Smooth muscle cell (in vitro differentiated cells): ENCODE data around the gene SLC41A1. TPM values are rescaled to one million over a fixed set of nuclear protein-coding genes. Genes with fewer than 3 reads are reported as not detected.

Experiments
- DNase-seq: peaks from one replicate; lab custom pipeline; 2025; ENCODE audit not compliant: unreplicated experiment; lab: John Stamatoyannopoulos, UW
- H2AFZ ChIP-seq: fragments of 200-600 bp; sonication (generic); 2 replicates; pipeline ENCODE4 v1.6.0; 2016; ENCODE audit warnings: antibody characterized with exemption, low read depth, mild to moderate bottlenecking
- H3F3A ChIP-seq: fragments of 200-600 bp; sonication (generic); 2 replicates; pipeline ENCODE4 v1.6.0; 2017; ENCODE audit warnings: antibody characterized with exemption, low read depth
- H3K27ac ChIP-seq: fragments of 200-600 bp; sonication (generic); 2 replicates; pipeline ENCODE4 v1.5.1; 2016; ENCODE audit warnings: low read depth, mild to moderate bottlenecking
- H3K27me3 ChIP-seq: fragments of 200-600 bp; sonication (generic); 2 replicates; pipeline ENCODE4 v1.6.1; 2016; ENCODE audit warnings: low read depth, mild to moderate bottlenecking
- H3K36me3 ChIP-seq: fragments of 200-600 bp; sonication (generic); 2 replicates; pipeline ENCODE4 v1.5.1; 2016; ENCODE audit warnings: low read depth
- H3K4me1 ChIP-seq: fragments of 200-600 bp; sonication (generic); 2 replicates; pipeline ENCODE4 v1.5.1; 2016; ENCODE audit warnings: low read depth
- H3K4me2 ChIP-seq: fragments of 200-600 bp; sonication (generic); 2 replicates; pipeline ENCODE4 v1.6.0; 2016; ENCODE audit warnings: mild to moderate bottlenecking
- H3K4me3 ChIP-seq: fragments of 200-600 bp; sonication (generic); 2 replicates; pipeline ENCODE4 v1.5.1; 2016; ENCODE audit warnings: mild to moderate bottlenecking
- H3K79me2 ChIP-seq: fragments of 200-600 bp; sonication (generic); 2 replicates; pipeline ENCODE4 v1.6.0; 2016; ENCODE audit warnings: low read depth, mild to moderate bottlenecking
- H3K9ac ChIP-seq: fragments of 200-600 bp; sonication (generic); 2 replicates; pipeline ENCODE4 v1.6.0; 2016; ENCODE audit warnings: low read depth
- H3K9me3 ChIP-seq: fragments of 200-600 bp; sonication (generic); replicated peaks from 2 replicates; pipeline ENCODE4 v1.5.1; 2016; ENCODE audit warnings: low read depth
- H4K20me1 ChIP-seq: fragments of 200-600 bp; sonication (generic); 2 replicates; pipeline ENCODE4 v1.6.0; 2016; ENCODE audit warnings: low read depth
- WGBS: methylation state at CpG from one replicate; pipeline ENCODE4 v1.1.7; 2016; ENCODE audit warnings: low lambda C conversion rate; 5-methylcytosine and 5-hydroxymethylcytosine counted together
- polyA plus RNA-seq: library from polyadenylated mRNA; unstranded; fragments of >200 nt; fragmentation: Nextera tagmentation; extraction: Ambion mirVana; gene quantifications from 2 replicates; pipeline ENCODE4 v1.2.1, GENCODE V29; 2016
- total RNA-seq: library from RNA; depleted of rRNA; stranded (reverse); fragments of >200 nt; gene quantifications from 2 replicates; pipeline ENCODE4 v1.2.3, GENCODE V29; 2014
- TF ChIP-seq, protein P1 (sequence below): fragments of 200-600 bp; sonication (generic); IDR thresholded peaks from 2 replicates; pipeline ENCODE4 v1.5.1; 2017; ENCODE audit warnings: borderline replicate concordance, mild to moderate bottlenecking, antibody characterized with exemption; ENCODE audit not compliant: insufficient read depth, poor library complexity, severe bottlenecking

Gene SLC41A1
- total and polyA plus RNA-seq, 2 experiments from 2014 or later, result 22.3 to 23.2 TPM

DNA sequence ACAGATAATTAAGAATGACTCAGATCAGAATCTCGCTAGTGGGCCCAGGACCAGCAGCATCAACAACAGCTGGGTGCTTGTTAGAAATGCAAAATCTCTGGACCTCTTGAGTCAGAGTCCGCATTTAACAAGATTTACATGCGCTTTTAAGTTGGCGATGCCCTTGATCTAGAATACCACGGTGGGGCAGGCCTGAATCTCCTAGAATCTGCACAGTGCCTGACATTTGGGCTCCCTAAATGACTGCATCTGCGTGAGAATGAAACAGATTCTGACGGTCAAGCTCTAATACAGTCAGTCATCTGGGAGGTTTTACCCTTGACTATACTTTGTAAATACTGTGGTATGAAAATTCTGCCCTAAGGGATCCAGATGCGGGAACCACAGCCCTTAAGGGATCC lies 20.5 kb downstream of the SLC41A1 start:
- WGBS, result 89% methylated on average over 8 of the region's 8 CpGs
- Histone ChIP-seq H3K9ac (no peak overlapping the region), H3K36me3 (no peaks in the 10 kb centered on the region)

DNA sequence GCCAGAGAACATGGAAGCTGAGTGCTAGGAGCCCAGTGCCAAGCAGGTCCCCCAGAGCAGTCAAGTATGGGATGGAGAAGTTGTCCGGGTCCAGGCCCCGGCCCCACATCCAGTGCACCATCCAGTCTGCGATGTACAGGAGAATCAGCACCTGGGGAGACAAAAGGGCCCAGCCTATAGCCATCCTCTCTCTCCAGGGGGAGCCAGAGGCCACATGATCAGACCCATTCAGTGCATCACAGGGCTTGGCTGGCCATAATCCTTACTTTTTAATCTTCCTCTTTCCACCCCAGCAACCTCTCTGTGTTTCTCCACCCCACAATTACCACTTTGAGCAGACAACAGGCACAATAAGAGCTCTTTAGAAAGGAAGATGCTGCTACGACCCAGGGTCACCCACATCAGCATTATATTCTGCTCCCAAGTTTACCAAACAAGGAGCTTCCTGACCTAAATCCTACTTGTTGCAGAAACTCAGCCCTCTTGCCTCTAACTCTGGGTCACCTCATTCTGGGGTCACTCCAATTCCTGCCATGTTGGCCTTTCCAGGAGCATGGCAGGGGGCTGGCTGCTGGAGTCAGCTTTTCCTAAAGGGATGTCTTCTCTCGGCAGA lies 21.3 kb downstream of the SLC41A1 start:
- DNase-seq, result no peak
- no peak overlapping the region for H3K4me2 ChIP-seq
- no peak overlapping the region for H3K9ac ChIP-seq

More for the DNA sequence above, 20.5 kb downstream of the SLC41A1 start:
- H3K79me2 ChIP-seq, result no peaks in the 10 kb centered on the region
- TF ChIP-seq, protein P1, sequence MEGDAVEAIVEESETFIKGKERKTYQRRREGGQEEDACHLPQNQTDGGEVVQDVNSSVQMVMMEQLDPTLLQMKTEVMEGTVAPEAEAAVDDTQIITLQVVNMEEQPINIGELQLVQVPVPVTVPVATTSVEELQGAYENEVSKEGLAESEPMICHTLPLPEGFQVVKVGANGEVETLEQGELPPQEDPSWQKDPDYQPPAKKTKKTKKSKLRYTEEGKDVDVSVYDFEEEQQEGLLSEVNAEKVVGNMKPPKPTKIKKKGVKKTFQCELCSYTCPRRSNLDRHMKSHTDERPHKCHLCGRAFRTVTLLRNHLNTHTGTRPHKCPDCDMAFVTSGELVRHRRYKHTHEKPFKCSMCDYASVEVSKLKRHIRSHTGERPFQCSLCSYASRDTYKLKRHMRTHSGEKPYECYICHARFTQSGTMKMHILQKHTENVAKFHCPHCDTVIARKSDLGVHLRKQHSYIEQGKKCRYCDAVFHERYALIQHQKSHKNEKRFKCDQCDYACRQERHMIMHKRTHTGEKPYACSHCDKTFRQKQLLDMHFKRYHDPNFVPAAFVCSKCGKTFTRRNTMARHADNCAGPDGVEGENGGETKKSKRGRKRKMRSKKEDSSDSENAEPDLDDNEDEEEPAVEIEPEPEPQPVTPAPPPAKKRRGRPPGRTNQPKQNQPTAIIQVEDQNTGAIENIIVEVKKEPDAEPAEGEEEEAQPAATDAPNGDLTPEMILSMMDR, result no peak
- H3K4me2 ChIP-seq, result no peak overlapping the region
- H3K27ac ChIP-seq, result no peak overlapping the region
- H4K20me1 ChIP-seq, result no peaks in the 10 kb centered on the region
- no peak for DNase-seq
- H3K4me1 ChIP-seq, result peaks cover 2% of the 10 kb centered on the region
- H3F3A ChIP-seq, result no peaks in the 10 kb centered on the region
- no peak overlapping the region for H2AFZ ChIP-seq
- no peak overlapping the region for H3K4me3 ChIP-seq
- H3K27me3 ChIP-seq, result no peaks in the 10 kb centered on the region
- H3K9me3 ChIP-seq, result no peaks in the 10 kb centered on the region

DNA sequence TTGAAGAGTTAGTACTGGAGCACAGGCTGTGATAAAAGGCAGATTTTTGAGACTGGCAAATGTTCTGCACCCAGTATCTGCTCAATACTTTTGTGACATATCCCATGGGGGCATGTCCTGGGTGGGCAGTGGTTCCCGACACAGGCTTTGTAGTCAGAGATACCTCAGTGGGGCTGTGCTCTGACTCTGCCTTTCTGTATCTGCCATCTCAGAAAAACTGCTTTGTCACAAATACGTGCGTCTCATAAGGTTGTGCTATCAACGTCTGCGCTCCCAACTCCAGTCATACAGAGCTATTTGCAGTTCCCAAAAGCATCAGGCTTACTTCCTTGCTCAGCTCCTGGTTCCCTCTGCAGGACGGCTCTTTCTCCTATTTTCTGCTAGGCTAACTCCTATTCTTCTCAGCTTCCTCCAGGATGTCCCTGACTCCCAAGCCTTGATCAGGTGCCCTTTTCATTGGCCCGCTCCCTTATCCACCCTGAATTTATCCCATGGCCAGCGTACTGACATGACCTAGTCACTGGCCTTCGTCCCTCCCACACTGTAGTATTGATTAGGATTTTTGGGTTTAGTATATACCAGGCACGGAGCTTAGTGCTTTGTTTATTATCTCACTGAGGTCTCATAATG lies 25.6 kb downstream of the SLC41A1 start:
- no peak for DNase-seq
- Histone ChIP-seq H3K4me1 (peaks cover 5% of the 10 kb centered on the region), H3K9ac (no peak overlapping the region), H3K36me3 (no peaks in the 10 kb centered on the region), H4K20me1 (no peaks in the 10 kb centered on the region), H3K9me3 (no peaks in the 10 kb centered on the region), H3K79me2 (no peaks in the 10 kb centered on the region), H3F3A (no peaks in the 10 kb centered on the region), H3K27me3 (no peaks in the 10 kb centered on the region), H3K4me2 (no peak overlapping the region), H3K4me3 (no peak overlapping the region), H3K27ac (no peak overlapping the region), H2AFZ (no peak overlapping the region)
- TF ChIP-seq, protein P1, result no peak
- WGBS, result 78% methylated on average over 10 of the region's 10 CpGs

More for the DNA sequence above, 21.3 kb downstream of the SLC41A1 start:
- no peaks in the 10 kb centered on the region for H4K20me1 ChIP-seq
- no peaks in the 10 kb centered on the region for H3F3A ChIP-seq
- WGBS, result 71% methylated on average over 5 of the region's 5 CpGs
- H3K36me3 ChIP-seq, result no peaks in the 10 kb centered on the region
- no peaks in the 10 kb centered on the region for H3K9me3 ChIP-seq
- H3K4me3 ChIP-seq, result no peak overlapping the region
- TF ChIP-seq, protein P1, result peak; percentile 62
- no peaks in the 10 kb centered on the region for H3K27me3 ChIP-seq
- no peak overlapping the region for H2AFZ ChIP-seq
- no peak overlapping the region for H3K27ac ChIP-seq
- H3K79me2 ChIP-seq, result no peaks in the 10 kb centered on the region
- peaks cover 5% of the 10 kb centered on the region for H3K4me1 ChIP-seq

DNA sequence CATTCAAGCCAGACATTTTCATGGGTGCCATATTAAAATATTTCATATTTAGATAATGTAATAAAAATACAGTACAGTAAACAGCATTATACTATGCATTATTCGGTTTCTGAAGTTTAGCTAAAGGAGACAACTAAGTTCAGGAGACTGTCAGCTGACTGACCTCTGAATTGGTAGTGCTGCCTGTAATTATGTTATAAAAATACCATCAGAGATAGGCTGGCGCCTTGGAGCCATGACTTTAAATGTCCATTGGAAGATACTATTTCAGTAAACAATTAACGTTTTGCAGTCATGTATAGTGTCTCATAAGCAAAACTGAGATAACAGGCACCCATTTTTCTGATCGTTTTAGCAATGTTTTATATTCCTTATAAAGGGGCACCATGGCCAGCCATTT lies 26.4 kb downstream of the SLC41A1 start:
- DNase-seq, result no peak
- no peak overlapping the region for H2AFZ ChIP-seq
- no peaks in the 10 kb centered on the region for H3K36me3 ChIP-seq
- H3K4me3 ChIP-seq, result no peak overlapping the region
- no peaks in the 10 kb centered on the region for H3K9me3 ChIP-seq
- H3K4me2 ChIP-seq, result no peak overlapping the region
- no peaks in the 10 kb centered on the region for H3K79me2 ChIP-seq
- H3K27ac ChIP-seq, result no peak overlapping the region
- TF ChIP-seq, protein P1, result no peak
- H3K4me1 ChIP-seq, result peaks cover 5% of the 10 kb centered on the region
- WGBS, result 63% methylated on average over 4 of the region's 4 CpGs
- H3K9ac ChIP-seq, result no peak overlapping the region
- H3F3A ChIP-seq, result no peaks in the 10 kb centered on the region
- H4K20me1 ChIP-seq, result no peaks in the 10 kb centered on the region
- no peaks in the 10 kb centered on the region for H3K27me3 ChIP-seq
